DND-41 (cell line): ENCODE results near the gene OR2A25.

ENCODE experiments used
- EZH2 ChIP-seq: IDR thresholded peaks from 3 replicates; pipeline ENCODE4 v1.6.1; 2012; ENCODE audit warnings: borderline replicate concordance, low read depth, mild to moderate bottlenecking, moderate library complexity, low read length, inconsistent platforms; ENCODE audit not compliant: severe bottlenecking
- TF ChIP-seq, protein P1 (sequence below): IDR thresholded peaks from 2 replicates; pipeline ENCODE4 v1.5.1; 2012; ENCODE audit warnings: borderline replicate concordance, low read length, moderate library complexity, mild to moderate bottlenecking; ENCODE audit not compliant: poor library complexity, severe bottlenecking; ENCODE audit errors: extremely low read depth

DNA sequence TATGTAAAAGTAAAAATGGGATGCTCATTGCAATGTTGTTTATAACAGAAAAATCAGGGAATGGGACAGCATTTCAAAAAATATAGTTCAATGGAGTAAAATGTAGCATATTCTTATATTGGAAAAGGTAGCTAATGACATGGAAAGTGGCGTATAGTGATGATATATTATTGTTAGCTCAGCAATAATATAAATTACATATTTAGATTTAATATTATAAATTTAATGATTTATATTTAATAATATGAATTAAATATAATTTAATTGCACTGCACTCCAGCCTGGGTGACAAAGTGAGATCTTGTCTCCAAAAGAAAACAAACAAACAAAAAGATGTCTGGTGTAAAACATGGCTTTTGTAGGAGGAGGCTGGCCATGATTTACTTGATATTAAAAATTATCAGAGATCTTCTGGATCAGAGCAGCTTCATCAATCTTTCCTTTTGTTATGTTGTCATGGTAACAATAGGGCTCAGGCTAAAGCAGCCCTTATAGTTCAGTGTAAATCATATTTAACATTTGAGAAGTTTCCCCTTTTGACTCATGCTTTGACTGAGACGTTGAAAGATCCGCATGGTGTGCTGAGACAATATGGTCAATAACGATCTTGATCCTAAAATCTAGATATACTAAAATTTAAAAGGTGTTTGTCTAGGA, 46.3 kb upstream of the OR2A25 start:
- TF ChIP-seq, protein P1, sequence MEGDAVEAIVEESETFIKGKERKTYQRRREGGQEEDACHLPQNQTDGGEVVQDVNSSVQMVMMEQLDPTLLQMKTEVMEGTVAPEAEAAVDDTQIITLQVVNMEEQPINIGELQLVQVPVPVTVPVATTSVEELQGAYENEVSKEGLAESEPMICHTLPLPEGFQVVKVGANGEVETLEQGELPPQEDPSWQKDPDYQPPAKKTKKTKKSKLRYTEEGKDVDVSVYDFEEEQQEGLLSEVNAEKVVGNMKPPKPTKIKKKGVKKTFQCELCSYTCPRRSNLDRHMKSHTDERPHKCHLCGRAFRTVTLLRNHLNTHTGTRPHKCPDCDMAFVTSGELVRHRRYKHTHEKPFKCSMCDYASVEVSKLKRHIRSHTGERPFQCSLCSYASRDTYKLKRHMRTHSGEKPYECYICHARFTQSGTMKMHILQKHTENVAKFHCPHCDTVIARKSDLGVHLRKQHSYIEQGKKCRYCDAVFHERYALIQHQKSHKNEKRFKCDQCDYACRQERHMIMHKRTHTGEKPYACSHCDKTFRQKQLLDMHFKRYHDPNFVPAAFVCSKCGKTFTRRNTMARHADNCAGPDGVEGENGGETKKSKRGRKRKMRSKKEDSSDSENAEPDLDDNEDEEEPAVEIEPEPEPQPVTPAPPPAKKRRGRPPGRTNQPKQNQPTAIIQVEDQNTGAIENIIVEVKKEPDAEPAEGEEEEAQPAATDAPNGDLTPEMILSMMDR: no peak
- TF ChIP-seq EZH2: no peak
